Gastrocnemius medialis (tissue), 4 donors: ENCODE data around the gene ADAM12. TPM values are rescaled to one million over a fixed set of nuclear protein-coding genes. Genes with fewer than 3 reads are reported as not detected.
A peak's percentile ranks its signal among the peaks of the same experiment; 100 is the strongest.

Experiments
- ATAC-seq, 2 donors: fragments of 150-250 bp; one replicate each; pipeline ENCODE4 v1.9.1; 2016
- DNase-seq, 2 donors: peaks; one replicate each; pipeline ENCODE4 v3.0.0-alpha.2; 2019
- H3K27ac ChIP-seq, 4 donors: fragments of 200-600 bp; sonication (generic); 1 replicate in 1 of 4; 2 replicates in 3 of 4; pipeline ENCODE4 v1.5.1; 2016 to 2018; ENCODE audit warnings: mild to moderate bottlenecking in 2 of 4, moderate library complexity in 1 of 4
- H3K27me3 ChIP-seq, 3 donors: fragments of 200-600 bp; sonication (generic) in 2 of 3; 1 replicate in 1 of 3; 2 replicates in 2 of 3; pipeline versions ENCODE4 v1.5.1 to v1.6.0; 2016 to 2019; ENCODE audit warnings: mild to moderate bottlenecking in 1 of 3, moderate library complexity in 1 of 3
- H3K36me3 ChIP-seq, 2 donors: fragments of 200-600 bp; sonication (generic) in 1 of 2; one replicate each; pipeline ENCODE4 v1.5.1; 2017 to 2018
- H3K4me1 ChIP-seq, 2 donors: fragments of 200-600 bp; sonication (generic) in 1 of 2; one replicate each; pipeline ENCODE4 v1.5.1; 2016 to 2017; ENCODE audit warnings: mild to moderate bottlenecking in 2 of 2
- H3K4me3 ChIP-seq, 4 donors: fragments of 200-600 bp; sonication (generic) in 3 of 4; 1 replicate in 1 of 4; 2 replicates in 3 of 4; pipeline ENCODE4 v1.5.1; 2016 to 2019; ENCODE audit warnings: mild to moderate bottlenecking in 2 of 4
- H3K9me3 ChIP-seq, 3 donors: fragments of 200-600 bp; sonication (generic) in 2 of 3; 1 replicate in 1 of 3; 2 replicates in 2 of 3; pipeline ENCODE4 v1.5.1; 2016 to 2019
- POLR2A ChIP-seq, 2 donors: fragments of 450-650 bp; IDR thresholded peaks; one replicate each; pipeline ENCODE4 v1.6.1; 2017; ENCODE audit warnings: antibody characterized with exemption in 2 of 2, mild to moderate bottlenecking in 2 of 2, moderate library complexity in 2 of 2
- in situ Hi-C, 4 donors: fragments of 200-750 bp; cut with MboI; loops; one replicate each; pipeline versions ENCODE4 v1.15.0 to v1.8.0; 2017; ENCODE audit warnings: low sequenced_read_pairs in 4 of 4
- intact Hi-C: fragments of 100-400 bp; cut with DNase I; formaldehyde crosslinking; loops from one replicate; pipeline ENCODE4 v1.15.1; 2023; ENCODE audit warnings: low total_unique reads
- total RNA-seq, 4 donors: library from RNA; depleted of rRNA; stranded (reverse); fragments of >200 nt; gene quantifications; one replicate each; pipeline versions ENCODE4 v1.1.0 to v1.2.3, GENCODE V29; 2016
- TF ChIP-seq, protein P1 (sequence below), 5 experiments: fragments of 450-650 bp in 3 of 5; fragments of 200-600 bp in 2 of 5; sonication (generic) in 2 of 5; IDR thresholded peaks in 4 of 5; conservative IDR thresholded peaks in 1 of 5; 1 replicate in 4 of 5; 2 replicates in 1 of 5; pipeline ENCODE4 v1.5.1; 2016 to 2019; ENCODE audit warnings: antibody characterized with exemption in 5 of 5, mild to moderate bottlenecking in 3 of 5, moderate library complexity in 3 of 5

ADAM12 gene
- total RNA-seq, 4 donors from 2014 or later, result 0.10 TPM; not detected in 3

DNA sequence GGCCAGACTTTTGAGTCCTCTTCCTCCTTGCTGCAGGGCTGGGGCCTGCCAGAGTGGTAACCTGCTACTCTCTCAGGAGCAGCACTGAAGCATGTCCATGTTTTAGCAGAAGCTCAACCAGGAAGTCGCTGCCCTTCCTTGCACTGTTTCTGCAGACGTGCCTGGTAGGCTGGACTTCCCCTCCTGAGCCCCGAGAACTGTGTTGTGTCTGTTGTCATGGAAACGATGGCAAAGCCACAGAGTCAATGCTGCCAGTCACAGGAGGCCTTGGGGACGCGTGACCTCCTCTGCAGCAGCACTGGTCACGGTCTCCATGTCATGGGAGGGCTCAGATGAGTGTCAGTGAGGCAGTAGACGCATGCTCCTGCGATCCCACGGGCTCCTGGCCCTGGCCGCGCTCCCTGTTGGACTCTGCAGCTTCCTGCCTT lies 346.5 kb downstream of the ADAM12 start:
- DNase-seq, result peak; percentile 48 to 76
- intact Hi-C loops (no loop called here), in situ Hi-C loops (no loop called here)
- Histone ChIP-seq H3K27me3 (no peaks in the 10 kb centered on the region), H3K36me3 (no peaks in the 10 kb centered on the region), H3K4me3 (no peak overlapping the region), H3K4me1 (no peaks in the 10 kb centered on the region), H3K9me3 (no peaks in the 10 kb centered on the region), H3K27ac (no peak overlapping the region)
- no peak for TF ChIP-seq POLR2A (IDR thresholded peaks at IDR 0.05)
- TF ChIP-seq, protein P1, sequence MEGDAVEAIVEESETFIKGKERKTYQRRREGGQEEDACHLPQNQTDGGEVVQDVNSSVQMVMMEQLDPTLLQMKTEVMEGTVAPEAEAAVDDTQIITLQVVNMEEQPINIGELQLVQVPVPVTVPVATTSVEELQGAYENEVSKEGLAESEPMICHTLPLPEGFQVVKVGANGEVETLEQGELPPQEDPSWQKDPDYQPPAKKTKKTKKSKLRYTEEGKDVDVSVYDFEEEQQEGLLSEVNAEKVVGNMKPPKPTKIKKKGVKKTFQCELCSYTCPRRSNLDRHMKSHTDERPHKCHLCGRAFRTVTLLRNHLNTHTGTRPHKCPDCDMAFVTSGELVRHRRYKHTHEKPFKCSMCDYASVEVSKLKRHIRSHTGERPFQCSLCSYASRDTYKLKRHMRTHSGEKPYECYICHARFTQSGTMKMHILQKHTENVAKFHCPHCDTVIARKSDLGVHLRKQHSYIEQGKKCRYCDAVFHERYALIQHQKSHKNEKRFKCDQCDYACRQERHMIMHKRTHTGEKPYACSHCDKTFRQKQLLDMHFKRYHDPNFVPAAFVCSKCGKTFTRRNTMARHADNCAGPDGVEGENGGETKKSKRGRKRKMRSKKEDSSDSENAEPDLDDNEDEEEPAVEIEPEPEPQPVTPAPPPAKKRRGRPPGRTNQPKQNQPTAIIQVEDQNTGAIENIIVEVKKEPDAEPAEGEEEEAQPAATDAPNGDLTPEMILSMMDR (IDR thresholded peaks at IDR 0.05 in 4 of 5, conservative IDR thresholded peaks at IDR 0.05 in 1 of 5), result no peak
- peak; percentile 56 to 83 for ATAC-seq

DNA sequence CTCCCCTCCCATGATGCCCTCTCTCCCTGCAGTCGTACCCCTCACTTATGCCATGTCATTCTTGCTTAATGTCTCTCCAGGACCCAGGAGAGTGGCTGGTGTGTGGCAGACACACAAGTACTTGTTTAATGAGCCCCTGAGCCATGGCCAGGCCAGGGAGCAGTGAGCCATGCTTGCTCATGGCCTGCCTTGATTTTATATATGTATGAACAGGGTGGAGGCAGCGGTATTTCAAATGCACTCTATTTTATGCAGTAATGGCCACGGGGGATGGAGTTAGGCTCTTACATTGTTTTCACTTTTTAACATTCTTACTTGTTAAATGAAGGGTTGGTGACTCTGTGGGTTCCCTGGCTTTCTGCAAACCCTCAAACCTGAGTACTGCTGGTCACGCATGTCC lies 347.2 kb downstream of the ADAM12 start:
- no peaks in the 10 kb centered on the region for H3K9me3 ChIP-seq
- H3K27me3 ChIP-seq, result no peaks in the 10 kb centered on the region
- no peak for ATAC-seq
- H3K4me1 ChIP-seq, result no peaks in the 10 kb centered on the region
- no peak overlapping the region for H3K4me3 ChIP-seq
- TF ChIP-seq, protein P1 (IDR thresholded peaks at IDR 0.05 in 4 of 5, conservative IDR thresholded peaks at IDR 0.05 in 1 of 5), result no peak
- no peak for TF ChIP-seq POLR2A (IDR thresholded peaks at IDR 0.05)
- no peaks in the 10 kb centered on the region for H3K36me3 ChIP-seq
- intact Hi-C loops, result no loop called here
- no peak for DNase-seq
- no peak overlapping the region for H3K27ac ChIP-seq
- in situ Hi-C loops, result no loop called here

DNA sequence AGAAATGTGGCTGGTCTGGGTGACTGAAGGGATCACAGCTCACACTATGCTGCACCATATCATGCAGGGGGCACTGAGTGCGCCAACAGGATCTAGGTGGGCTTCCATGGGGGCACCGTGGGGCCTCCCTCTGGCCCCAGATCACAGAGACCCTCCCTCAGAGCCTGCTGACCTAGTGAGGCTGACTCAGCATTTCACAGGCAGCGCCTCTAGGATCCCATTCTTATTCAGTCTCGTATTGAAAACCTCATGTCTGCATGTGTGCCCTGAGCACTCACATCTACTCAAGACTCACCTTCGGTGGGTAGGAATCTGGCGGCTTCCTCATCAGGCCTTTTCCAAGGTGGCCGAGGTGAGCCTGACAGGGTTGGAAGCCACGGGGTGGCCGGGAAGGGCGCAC lies 350.3 kb downstream of the ADAM12 start:
- H3K9me3 ChIP-seq, result no peaks in the 10 kb centered on the region
- ATAC-seq (no peak), DNase-seq (no peak)
- no peaks in the 10 kb centered on the region for H3K36me3 ChIP-seq
- intact Hi-C loops (no loop called here), in situ Hi-C loops (no loop called here)
- H3K27me3 ChIP-seq, result no peaks in the 10 kb centered on the region
- H3K27ac ChIP-seq, result no peak overlapping the region
- H3K4me1 ChIP-seq, result no peaks in the 10 kb centered on the region
- no peak overlapping the region for H3K4me3 ChIP-seq
- TF ChIP-seq POLR2A (IDR thresholded peaks at IDR 0.05), result no peak
- TF ChIP-seq, protein P1 (IDR thresholded peaks at IDR 0.05 in 4 of 5, conservative IDR thresholded peaks at IDR 0.05 in 1 of 5), result no peak

GRCh38 chr10:126036515-126036914 lies 351.8 kb downstream of the ADAM12 start:
- no peak for DNase-seq
- no peaks in the 10 kb centered on the region for H3K4me1 ChIP-seq
- ATAC-seq, result no peak
- H3K27me3 ChIP-seq, result no peaks in the 10 kb centered on the region
- no peak overlapping the region for H3K27ac ChIP-seq
- no peaks in the 10 kb centered on the region for H3K36me3 ChIP-seq
- H3K9me3 ChIP-seq, result no peaks in the 10 kb centered on the region
- intact Hi-C loops (no loop called here), in situ Hi-C loops (no loop called here)
- TF ChIP-seq, protein P1 (IDR thresholded peaks at IDR 0.05 in 4 of 5, conservative IDR thresholded peaks at IDR 0.05 in 1 of 5), result no peak
- no peak for TF ChIP-seq POLR2A (IDR thresholded peaks at IDR 0.05)
- H3K4me3 ChIP-seq, result no peak overlapping the region

- ATAC-seq, result no peak
- no peak for DNase-seq
- TF ChIP-seq POLR2A (IDR thresholded peaks at IDR 0.05), result no peak
- TF ChIP-seq, protein P1 (IDR thresholded peaks at IDR 0.05 in 4 of 5, conservative IDR thresholded peaks at IDR 0.05 in 1 of 5), result no peak
- intact Hi-C loops, result no loop called here
- Histone ChIP-seq H3K27ac (no peak overlapping the region), H3K36me3 (no peaks in the 10 kb centered on the region), H3K4me1 (no peaks in the 10 kb centered on the region), H3K4me3 (no peak overlapping the region), H3K9me3 (no peaks in the 10 kb centered on the region), H3K27me3 (no peaks in the 10 kb centered on the region)
- in situ Hi-C loops, result no loop called here
Observed at GRCh38 chr10:126034586-126034985, 353.7 kb downstream of the ADAM12 start.
